ENCODE measurements around the gene TMEM8B. TPM values are rescaled to one million over a fixed set of nuclear protein-coding genes. Genes with fewer than 3 reads are reported as not detected.

The TMEM8B gene
- polyA plus RNA-seq, 1 donor from 2014 or later: 12.7 TPM

- no peaks in the 10 kb centered on the region for H3K27me3 ChIP-seq (ENCODE audit: insufficient read depth, low read depth, low read length)
- no peaks in the 10 kb centered on the region for H3K9me3 ChIP-seq (ENCODE audit: low read length)
- H3K4me2 ChIP-seq (ENCODE audit: low read length): peak within 1 kb of the TSS; percentile 84
- peak within 1 kb of the TSS; percentile 83 for H3K4me3 ChIP-seq (ENCODE audit: low read length)
- H3K36me3 ChIP-seq (ENCODE audit: insufficient read depth, low read length): no peaks in the 10 kb centered on the region
- peaks cover 14% of the 10 kb centered on the region for H3K79me2 ChIP-seq (replicated peaks; ENCODE audit: insufficient read depth, low read length)
- no peaks in the 10 kb centered on the region for H4K20me1 ChIP-seq (ENCODE audit: insufficient read depth)
- peak within 1 kb of the TSS; percentile 91 for H3K9ac ChIP-seq (ENCODE audit: low read length)
- H2AFZ ChIP-seq (ENCODE audit: low read depth, low read length): peak within 1 kb of the TSS; percentile 83
- no peak for TF ChIP-seq CTCF (IDR thresholded peaks at IDR 0.05; ENCODE audit: poor library complexity, severe bottlenecking)
- TF ChIP-seq REST (IDR thresholded peaks at IDR 0.05; ENCODE audit: borderline replicate concordance): peak; percentile 23
- peak; percentile 7 for TF ChIP-seq SMC3 (conservative IDR thresholded peaks at IDR 0.05; ENCODE audit: poor library complexity)
- TF ChIP-seq EZH2 (IDR thresholded peaks at IDR 0.05; ENCODE audit: borderline replicate concordance, insufficient read depth, low read length, poor library complexity, severe bottlenecking): no peak
- TF ChIP-seq TAF1 (IDR thresholded peaks at IDR 0.05; ENCODE audit: low read depth): no peak
- H3K9me2 ChIP-seq (ENCODE audit: insufficient read depth, low read length): no peaks in the 10 kb centered on the region
- peak within 1 kb of the TSS; percentile 61 for H3K27ac ChIP-seq (ENCODE audit: low read length)
- H3F3A ChIP-seq (ENCODE audit: insufficient read depth, low read length, poor library complexity, severe bottlenecking): no peaks in the 10 kb centered on the region
Observed at GRCh38 chr9:35828716-35829083, 328 bp upstream of the TMEM8B start, which contains the start of gene FAM221B. TSS of gene FAM221B (minus strand) at chr9:35828732. CDS start at chr9:35826161, 2,571 bp downstream.

GRCh38 chr9:35829764-35830096 is 702 bp downstream of the TMEM8B start:
- peak overlapping the region; percentile 91 for H3K9ac ChIP-seq (ENCODE audit: low read length)
- H3F3A ChIP-seq (ENCODE audit: insufficient read depth, low read length, poor library complexity, severe bottlenecking): no peaks in the 10 kb centered on the region
- H3K27me3 ChIP-seq (ENCODE audit: insufficient read depth, low read depth, low read length): no peaks in the 10 kb centered on the region
- no peaks in the 10 kb centered on the region for H4K20me1 ChIP-seq (ENCODE audit: insufficient read depth)
- TF ChIP-seq RAD21 (conservative IDR thresholded peaks at IDR 0.05): no peak
- TF ChIP-seq CTCF (IDR thresholded peaks at IDR 0.05; ENCODE audit: poor library complexity, severe bottlenecking): no peak
- H3K9me3 ChIP-seq (ENCODE audit: low read length): no peaks in the 10 kb centered on the region
- H3K9me2 ChIP-seq (ENCODE audit: insufficient read depth, low read length): no peaks in the 10 kb centered on the region
- peak overlapping the region; percentile 83 for H2AFZ ChIP-seq (ENCODE audit: low read depth, low read length)
- H3K27ac ChIP-seq (ENCODE audit: low read length): peak overlapping the region; percentile 57
- no peaks in the 10 kb centered on the region for H3K36me3 ChIP-seq (ENCODE audit: insufficient read depth, low read length)
- H3K4me3 ChIP-seq (ENCODE audit: low read length): peak overlapping the region; percentile 83
- H3K4me2 ChIP-seq (ENCODE audit: low read length): peak overlapping the region; percentile 84
- H3K79me2 ChIP-seq (replicated peaks; ENCODE audit: insufficient read depth, low read length): peaks cover 14% of the 10 kb centered on the region
